Neural progenitor cell (in vitro differentiated cells): ENCODE results near the gene SYTL3. TPM values are rescaled to one million over a fixed set of nuclear protein-coding genes. Genes with fewer than 3 reads are reported as not detected.
"Not testable (repeated sequence)": the region's sequence is repeated elsewhere in the genome, so short reads cannot be mapped to it uniquely, and the experiment has no call there.

ENCODE experiments used
- DNase-seq: peaks from one replicate; pipeline ENCODE4 v3.0.0-alpha.2; 2016; ENCODE audit warnings: low spot score
- H2AFZ ChIP-seq: fragments of 200-600 bp; sonication (generic); replicated peaks from 2 replicates; pipeline ENCODE4 v1.6.1; 2016; ENCODE audit warnings: antibody characterized with exemption
- H3F3A ChIP-seq: fragments of 200-600 bp; sonication (generic); 2 replicates; pipeline ENCODE4 v1.6.1; 2016; ENCODE audit warnings: antibody characterized with exemption, low read depth
- H3K27ac ChIP-seq: fragments of 200-600 bp; sonication (generic); 2 replicates; pipeline ENCODE4 v1.5.1; 2016; ENCODE audit warnings: mild to moderate bottlenecking
- H3K27me3 ChIP-seq: fragments of 200-600 bp; sonication (generic); 2 replicates; pipeline ENCODE4 v1.6.1; 2016; ENCODE audit warnings: mild to moderate bottlenecking, moderate library complexity
- H3K36me3 ChIP-seq: fragments of 200-600 bp; sonication (generic); 2 replicates; pipeline ENCODE4 v1.5.1; 2016
- H3K4me1 ChIP-seq: fragments of 200-600 bp; sonication (generic); 2 replicates; pipeline ENCODE4 v1.6.1; 2016; ENCODE audit warnings: mixed run types
- H3K4me2 ChIP-seq: fragments of 200-600 bp; sonication (generic); 2 replicates; pipeline ENCODE4 v1.6.1; 2016
- H3K4me3 ChIP-seq: fragments of 200-600 bp; sonication (generic); 2 replicates; pipeline ENCODE4 v1.5.1; 2016
- H3K79me2 ChIP-seq: fragments of 200-600 bp; sonication (generic); 2 replicates; pipeline ENCODE4 v1.6.1; 2016; ENCODE audit warnings: low read depth
- H3K9ac ChIP-seq: fragments of 200-600 bp; sonication (generic); 2 replicates; pipeline ENCODE4 v1.6.1; 2016
- H3K9me3 ChIP-seq: fragments of 200-600 bp; sonication (generic); 2 replicates; pipeline ENCODE4 v1.5.1; 2016; ENCODE audit warnings: low read depth
- H4K20me1 ChIP-seq: fragments of 200-600 bp; sonication (generic); 2 replicates; pipeline ENCODE4 v1.6.1; 2016; ENCODE audit warnings: low read depth
- H3K27ac Mint-ChIP-seq: 3 replicates; pipeline ENCODE4 v1.8.0; 2021; ENCODE audit warnings: mixed read lengths
- H3K27me3 Mint-ChIP-seq: 2 replicates; pipeline ENCODE4 v1.8.0; 2022; ENCODE audit warnings: low read depth, mild to moderate bottlenecking, inconsistent platforms, moderate library complexity, mixed read lengths; ENCODE audit not compliant: insufficient read depth
- H3K36me3 Mint-ChIP-seq: 3 replicates; pipeline ENCODE4 v1.8.0; 2021; ENCODE audit warnings: mixed read lengths
- H3K4me1 Mint-ChIP-seq: 3 replicates; pipeline ENCODE4 v1.8.0; 2021; ENCODE audit warnings: mixed read lengths
- H3K4me3 Mint-ChIP-seq: 3 replicates; pipeline ENCODE4 v1.8.0; 2021; ENCODE audit warnings: mild to moderate bottlenecking, moderate library complexity, mixed read lengths
- H3K9me3 Mint-ChIP-seq: 3 replicates; pipeline ENCODE4 v1.8.0; 2020; ENCODE audit warnings: mixed read lengths
- EZH2 ChIP-seq: fragments of 200-600 bp; sonication (generic); IDR thresholded peaks from 2 replicates; pipeline ENCODE4 v1.6.1; 2017; ENCODE audit warnings: antibody characterized with exemption, mild to moderate bottlenecking, moderate library complexity
- EZH2phosphoT487 ChIP-seq: fragments of 200-600 bp; sonication (generic); IDR thresholded peaks from 2 replicates; pipeline ENCODE4 v1.6.1; 2017; ENCODE audit warnings: antibody characterized with exemption
- total RNA-seq: library from RNA; depleted of rRNA; stranded (reverse); fragments of >200 nt; gene quantifications from 2 replicates; pipeline ENCODE4 v1.2.3, GENCODE V29; 2015; ENCODE audit warnings: low replicate concordance
- TF ChIP-seq, protein P1 (sequence below): fragments of 200-600 bp; sonication (generic); IDR thresholded peaks from 2 replicates; pipeline ENCODE4 v1.5.1; 2017; ENCODE audit warnings: antibody characterized with exemption, mild to moderate bottlenecking

SYTL3 gene
- total RNA-seq, 1 donor from 2014 or later = not detected

DNA sequence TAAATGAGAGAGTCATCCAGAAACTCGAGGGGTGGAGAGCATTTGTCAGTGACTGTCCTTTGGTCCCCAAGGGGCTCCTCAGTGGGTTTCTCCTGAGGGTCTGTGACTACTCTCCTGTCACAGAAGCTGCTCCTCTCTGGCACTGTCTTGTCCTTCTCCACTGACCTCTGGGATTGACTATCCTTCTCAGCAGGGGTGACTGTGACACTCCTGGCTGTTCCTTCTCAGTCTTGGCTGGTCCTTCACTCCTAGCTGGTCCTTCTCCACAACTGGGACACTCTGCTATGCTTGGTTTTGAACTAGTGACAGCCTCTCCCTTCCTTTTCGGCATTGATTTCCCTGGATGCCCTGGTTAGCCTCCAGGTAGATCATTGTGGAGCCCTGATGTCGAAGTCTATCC, 38.8 kb upstream of the SYTL3 start:
- no peak overlapping the region for H3K4me3 ChIP-seq
- peak overlapping the region; percentile 14 for H3K4me2 ChIP-seq
- H3K27ac Mint-ChIP-seq = no peak overlapping the region
- H3K27me3 Mint-ChIP-seq = peaks cover 4% of the 10 kb centered on the region
- no peaks in the 10 kb centered on the region for H3K27me3 ChIP-seq
- DNase-seq = no peak
- peaks cover 11% of the 10 kb centered on the region for H3K9me3 Mint-ChIP-seq
- H3K27ac ChIP-seq = peak overlapping the region; percentile 21
- H3K9ac ChIP-seq = no peak overlapping the region
- peaks cover 6% of the 10 kb centered on the region for H3K79me2 ChIP-seq
- no peaks in the 10 kb centered on the region for H3K9me3 ChIP-seq
- H2AFZ ChIP-seq = no peak overlapping the region
- peaks cover 6% of the 10 kb centered on the region for H3F3A ChIP-seq
- peaks cover 20% of the 10 kb centered on the region for H3K36me3 Mint-ChIP-seq
- peaks cover 14% of the 10 kb centered on the region for H3K4me1 ChIP-seq
- no peaks in the 10 kb centered on the region for H4K20me1 ChIP-seq
- no peaks in the 10 kb centered on the region for H3K4me1 Mint-ChIP-seq
- TF ChIP-seq EZH2phosphoT487 (no peak), EZH2 (no peak)
- TF ChIP-seq, protein P1, sequence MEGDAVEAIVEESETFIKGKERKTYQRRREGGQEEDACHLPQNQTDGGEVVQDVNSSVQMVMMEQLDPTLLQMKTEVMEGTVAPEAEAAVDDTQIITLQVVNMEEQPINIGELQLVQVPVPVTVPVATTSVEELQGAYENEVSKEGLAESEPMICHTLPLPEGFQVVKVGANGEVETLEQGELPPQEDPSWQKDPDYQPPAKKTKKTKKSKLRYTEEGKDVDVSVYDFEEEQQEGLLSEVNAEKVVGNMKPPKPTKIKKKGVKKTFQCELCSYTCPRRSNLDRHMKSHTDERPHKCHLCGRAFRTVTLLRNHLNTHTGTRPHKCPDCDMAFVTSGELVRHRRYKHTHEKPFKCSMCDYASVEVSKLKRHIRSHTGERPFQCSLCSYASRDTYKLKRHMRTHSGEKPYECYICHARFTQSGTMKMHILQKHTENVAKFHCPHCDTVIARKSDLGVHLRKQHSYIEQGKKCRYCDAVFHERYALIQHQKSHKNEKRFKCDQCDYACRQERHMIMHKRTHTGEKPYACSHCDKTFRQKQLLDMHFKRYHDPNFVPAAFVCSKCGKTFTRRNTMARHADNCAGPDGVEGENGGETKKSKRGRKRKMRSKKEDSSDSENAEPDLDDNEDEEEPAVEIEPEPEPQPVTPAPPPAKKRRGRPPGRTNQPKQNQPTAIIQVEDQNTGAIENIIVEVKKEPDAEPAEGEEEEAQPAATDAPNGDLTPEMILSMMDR = no peak
- peaks cover 6% of the 10 kb centered on the region for H3K36me3 ChIP-seq
- no peak overlapping the region for H3K4me3 Mint-ChIP-seq

DNA sequence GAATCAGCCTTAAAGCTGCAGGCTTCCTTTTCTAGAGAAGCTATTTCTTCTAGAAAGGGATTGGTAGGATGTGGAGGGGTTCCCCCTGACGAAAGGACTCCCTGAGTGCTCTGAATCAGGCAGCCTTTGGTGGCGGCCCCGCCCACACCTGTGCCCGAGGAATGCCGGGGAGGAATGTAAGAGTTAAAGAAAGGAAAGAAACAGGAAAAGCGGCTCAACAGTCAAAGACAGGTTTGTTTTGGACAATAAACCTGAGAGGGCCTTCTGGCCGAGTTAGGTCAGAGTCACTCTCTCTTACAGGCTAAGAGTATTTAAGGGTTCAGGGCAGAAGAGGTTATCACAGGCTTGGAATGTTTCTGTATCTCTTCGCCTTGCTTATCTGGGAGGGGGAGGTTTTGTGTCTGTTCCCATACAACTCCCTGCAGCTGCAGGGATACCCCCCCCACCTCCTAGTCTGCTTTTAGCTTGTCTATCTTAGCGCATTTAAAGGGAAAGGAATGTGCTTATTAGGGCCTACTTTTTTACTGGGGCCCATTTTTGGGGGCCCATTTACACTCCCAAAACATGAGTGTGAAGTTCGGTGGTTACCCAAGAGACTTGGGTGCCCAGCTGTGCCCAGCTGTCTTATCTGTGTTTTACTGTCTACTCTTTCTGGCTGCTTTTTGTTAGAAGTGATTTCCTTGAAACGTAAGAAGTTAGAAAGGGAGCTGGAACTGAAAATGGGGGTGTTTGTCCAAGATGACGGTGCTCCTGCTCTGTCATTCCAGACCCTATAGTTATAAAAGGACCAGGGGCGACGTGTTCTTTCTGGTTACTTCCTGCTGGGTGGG, 38.1 kb upstream of the SYTL3 start:
- H3F3A ChIP-seq = peaks cover 6% of the 10 kb centered on the region
- Mint-ChIP-seq H3K4me1 (no peaks in the 10 kb centered on the region), H3K36me3 (peaks cover 27% of the 10 kb centered on the region), H3K27me3 (peaks cover 4% of the 10 kb centered on the region), H3K4me3 (no peak overlapping the region), H3K27ac (peak overlapping the region; percentile 2), H3K9me3 (peaks cover 16% of the 10 kb centered on the region)
- peak; percentile 45 for DNase-seq
- H3K4me2 ChIP-seq = peak overlapping the region; percentile 14
- H3K4me1 ChIP-seq = peaks cover 14% of the 10 kb centered on the region
- no peaks in the 10 kb centered on the region for H4K20me1 ChIP-seq
- H3K79me2 ChIP-seq = peaks cover 6% of the 10 kb centered on the region
- H3K36me3 ChIP-seq = peaks cover 6% of the 10 kb centered on the region
- H2AFZ ChIP-seq = no peak overlapping the region
- peak overlapping the region; percentile 21 for H3K27ac ChIP-seq
- no peaks in the 10 kb centered on the region for H3K9me3 ChIP-seq
- TF ChIP-seq EZH2phosphoT487 (no peak), EZH2 (no peak)
- TF ChIP-seq, protein P1 = no peak
- no peak overlapping the region for H3K4me3 ChIP-seq
- no peak overlapping the region for H3K9ac ChIP-seq
- no peaks in the 10 kb centered on the region for H3K27me3 ChIP-seq

DNA sequence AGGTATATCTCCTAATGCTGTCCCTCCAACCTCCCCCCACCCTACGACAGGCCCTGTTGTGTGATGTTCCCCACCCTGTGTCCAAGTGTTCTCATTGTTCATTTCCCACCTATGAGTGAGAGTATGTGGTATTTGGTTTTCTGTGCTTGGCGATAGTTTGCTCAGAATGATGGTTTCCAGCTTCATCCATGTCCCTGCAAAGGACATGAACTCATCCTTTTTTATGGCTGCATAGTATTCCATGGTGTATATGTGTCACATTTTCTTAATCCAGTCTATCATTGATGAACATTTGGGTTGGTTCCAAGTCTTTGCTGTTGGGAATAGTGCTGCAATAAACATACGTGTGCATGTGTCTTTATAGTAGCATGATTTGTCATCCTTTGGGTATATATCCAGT, 35.2 kb upstream of the SYTL3 start:
- H3K27me3 ChIP-seq = not testable (repeated sequence)
- H3K36me3 Mint-ChIP-seq = peaks cover 48% of the 10 kb centered on the region

DNA sequence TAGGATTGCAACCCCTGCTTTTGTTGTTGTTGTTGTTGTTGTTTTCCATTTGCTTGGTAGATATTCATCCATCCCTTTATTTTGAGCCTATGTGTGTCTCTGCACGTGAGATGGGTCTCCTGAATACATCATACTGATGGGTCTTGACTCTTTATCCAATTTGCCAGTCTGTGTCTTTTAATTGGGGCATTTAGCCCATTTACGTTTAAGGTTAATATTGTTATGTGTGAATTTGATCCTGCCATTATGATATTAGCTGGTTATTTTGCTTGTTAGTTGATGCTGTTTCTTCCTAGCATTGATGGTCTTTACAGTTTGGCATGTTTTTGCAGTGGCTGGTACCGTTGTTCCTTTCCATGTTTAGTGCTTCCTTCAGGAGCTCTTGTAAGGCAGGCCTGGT, 31.6 kb upstream of the SYTL3 start:
- Mint-ChIP-seq H3K36me3 (peaks cover 59% of the 10 kb centered on the region), H3K9me3 (peaks cover 23% of the 10 kb centered on the region)
- not testable (repeated sequence) for H3K27me3 ChIP-seq, H3K4me1 Mint-ChIP-seq, H3K27ac Mint-ChIP-seq, H3K9me3 ChIP-seq, H3K4me3 Mint-ChIP-seq, H3K9ac ChIP-seq, H3K36me3 ChIP-seq, H3K4me2 ChIP-seq, H4K20me1 ChIP-seq, DNase-seq, H3F3A ChIP-seq, H3K27ac ChIP-seq, H2AFZ ChIP-seq, H3K27me3 Mint-ChIP-seq, H3K4me3 ChIP-seq, H3K79me2 ChIP-seq, H3K4me1 ChIP-seq

More for the DNA sequence above, 35.2 kb upstream of the SYTL3 start:
- not testable (repeated sequence) for H3K4me1 Mint-ChIP-seq, H3K79me2 ChIP-seq, H4K20me1 ChIP-seq, H2AFZ ChIP-seq, H3K27ac Mint-ChIP-seq, H3K36me3 ChIP-seq, H3F3A ChIP-seq, H3K27ac ChIP-seq, H3K27me3 Mint-ChIP-seq, H3K9ac ChIP-seq, H3K4me2 ChIP-seq, H3K9me3 ChIP-seq, H3K4me3 ChIP-seq, H3K4me3 Mint-ChIP-seq, DNase-seq
- H3K9me3 Mint-ChIP-seq = peaks cover 23% of the 10 kb centered on the region
- peaks cover 14% of the 10 kb centered on the region for H3K4me1 ChIP-seq
